ENCODE measurements around the gene FAM156B.
"Not testable (repeated sequence)": the region's sequence is repeated elsewhere in the genome, so short reads cannot be mapped to it uniquely, and the experiment has no call there.

FAM156B gene

DNA sequence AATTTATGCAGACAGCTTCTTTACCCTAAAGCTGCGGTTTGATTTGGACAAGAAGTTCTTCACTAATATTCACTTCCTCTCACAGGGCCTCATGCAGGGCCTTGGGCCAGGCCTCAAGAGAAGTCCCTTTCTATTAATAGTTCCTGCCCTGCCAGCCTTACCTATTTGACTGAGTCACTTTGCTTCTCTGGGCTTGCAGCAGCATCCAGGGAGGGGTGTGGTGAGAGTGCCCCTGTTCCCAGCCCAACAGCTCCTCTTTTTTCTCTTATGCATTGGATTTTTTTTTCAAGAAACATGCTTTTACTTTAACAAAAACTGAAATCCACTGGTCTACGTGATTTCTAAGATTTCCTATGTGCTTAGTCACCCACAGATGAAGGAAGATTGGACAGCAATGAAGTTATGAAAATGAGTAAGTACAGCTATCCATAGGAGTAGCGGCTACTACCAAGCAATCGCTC, 26.7 kb downstream of the FAM156B start:
- DNase-seq (ENCODE audit: low read depth in 2 of 2), result no peak

DNA sequence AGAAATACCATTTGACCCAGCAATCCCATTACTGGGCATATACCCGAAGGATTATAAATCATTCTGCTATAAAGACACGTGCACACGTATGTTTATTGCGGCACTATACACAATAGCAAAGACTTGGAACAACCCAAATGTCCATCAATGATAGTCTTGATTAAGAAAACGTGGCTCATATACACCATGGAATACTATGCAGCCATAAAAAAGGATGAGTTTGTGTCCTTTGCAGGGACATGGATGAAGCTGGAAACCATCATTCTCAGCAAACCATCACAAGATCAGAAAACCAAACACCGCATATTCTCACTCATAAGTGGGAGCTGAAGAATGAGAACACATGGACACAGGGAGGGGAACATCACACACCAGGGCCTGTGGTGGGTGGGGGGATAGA, 33.1 kb downstream of the FAM156B start:
- DNase-seq (ENCODE audit: low read depth in 2 of 2), result not testable (repeated sequence)

DNA sequence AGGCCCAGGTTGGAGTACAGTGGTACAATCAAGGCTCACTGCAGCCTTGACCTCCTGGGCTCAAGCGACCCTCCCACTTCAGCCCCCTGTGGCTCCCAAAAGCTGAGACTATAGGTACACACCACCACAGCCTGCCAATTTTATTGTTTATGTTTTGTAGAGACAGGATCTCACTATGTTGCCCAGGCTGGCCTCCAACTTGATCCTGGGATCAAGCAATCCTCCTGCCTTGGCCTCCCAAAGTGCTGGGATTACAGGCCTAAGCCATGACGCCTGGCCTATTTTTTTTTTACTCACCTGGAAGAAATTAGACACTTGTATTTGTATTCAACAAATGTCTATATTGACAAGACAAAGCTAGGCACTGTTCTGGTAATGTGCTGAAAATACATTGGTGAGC, 36.1 kb downstream of the FAM156B start:
- no peak for DNase-seq (ENCODE audit: low read depth in 2 of 2)

DNA sequence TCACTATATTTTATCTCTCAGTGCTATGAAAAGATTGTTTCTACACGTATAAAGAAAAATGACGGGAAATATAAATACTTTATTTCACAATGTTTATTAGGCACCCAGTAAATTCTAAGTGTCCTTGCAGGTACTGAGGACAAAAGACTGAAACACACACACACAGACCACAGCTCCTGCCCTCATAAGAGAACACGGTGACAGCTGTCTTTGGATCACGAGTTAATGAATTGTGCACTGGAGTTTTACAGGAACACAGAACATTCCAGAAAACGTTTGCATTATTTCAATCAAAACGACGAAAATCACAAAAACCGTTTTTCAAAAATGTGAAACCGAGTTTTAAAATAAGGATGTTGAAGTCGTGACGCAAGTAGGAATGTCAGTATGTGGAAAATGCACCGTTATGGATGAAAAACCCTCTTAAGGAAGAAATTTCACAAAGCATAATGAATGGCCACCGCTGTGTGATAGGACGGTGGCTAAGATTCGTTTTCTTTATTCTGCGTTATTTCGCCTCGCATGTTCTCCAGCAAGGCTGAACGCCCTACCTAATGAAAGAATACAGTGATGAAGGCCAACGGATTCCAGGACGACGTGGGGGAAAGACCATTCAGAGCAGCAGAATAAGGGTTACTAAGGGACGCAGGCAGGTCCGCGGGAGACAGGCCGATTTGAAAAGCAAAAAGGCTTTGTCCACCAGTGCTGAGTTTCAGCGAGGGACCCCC, 37.0 kb downstream of the FAM156B start:
- no peak for DNase-seq (ENCODE audit: low read depth in 2 of 2)

DNA sequence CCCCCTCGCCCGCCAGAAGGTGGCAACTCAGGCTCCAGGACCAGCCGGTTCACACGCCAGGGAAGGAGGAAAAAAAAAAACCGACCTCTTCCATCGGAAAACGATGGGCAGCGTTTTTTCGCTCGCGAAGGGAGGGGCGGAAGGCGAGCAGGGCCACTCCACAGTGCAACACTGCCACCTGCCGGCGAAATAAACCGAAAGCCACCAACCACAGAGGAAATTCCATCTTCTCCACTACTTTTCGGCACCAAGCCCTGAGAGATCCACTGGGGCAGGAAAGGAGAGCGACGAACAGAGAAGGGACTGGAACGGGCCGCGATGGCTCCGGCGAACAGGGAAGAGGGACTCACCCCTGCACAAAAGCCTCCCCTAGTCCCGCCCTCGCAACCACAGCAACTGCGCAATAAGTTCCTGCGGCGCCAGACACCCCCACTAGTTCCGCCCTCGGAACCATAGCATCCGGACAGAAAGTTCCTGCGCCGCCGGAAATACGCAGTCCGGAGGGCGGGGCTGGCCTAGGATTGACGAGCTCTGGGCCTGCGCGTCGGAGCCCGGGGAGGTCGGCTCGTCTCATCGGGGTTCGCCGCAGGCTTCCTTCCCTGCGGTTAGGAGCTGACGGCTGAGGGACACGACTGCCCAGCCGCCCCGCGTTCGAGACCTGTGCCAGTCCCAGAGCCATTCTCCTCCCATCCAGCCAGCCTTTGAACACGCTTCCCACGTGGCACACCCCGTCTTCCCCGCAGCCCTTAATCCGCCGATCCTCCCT, 37.8 kb downstream of the FAM156B start:
- DNase-seq (ENCODE audit: low read depth in 2 of 2), result peak; percentile 84 to 92

DNA sequence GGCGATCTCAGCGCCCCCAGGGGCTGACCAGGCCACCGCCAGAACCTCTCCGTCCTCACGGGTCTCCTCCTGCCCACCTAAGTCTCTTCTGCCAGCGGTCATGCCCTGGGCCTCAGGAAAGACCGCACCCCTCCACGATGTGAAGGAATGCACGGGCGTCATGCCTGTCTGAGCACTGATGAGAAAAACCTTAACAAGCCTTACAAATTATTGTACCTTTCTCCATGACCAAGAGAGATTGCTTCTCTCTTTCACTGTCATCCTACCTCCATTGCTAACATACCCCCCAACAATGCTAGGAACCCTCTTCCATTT, 38.3 kb downstream of the FAM156B start:
- not testable (repeated sequence) for DNase-seq (ENCODE audit: low read depth in 2 of 2)

DNA sequence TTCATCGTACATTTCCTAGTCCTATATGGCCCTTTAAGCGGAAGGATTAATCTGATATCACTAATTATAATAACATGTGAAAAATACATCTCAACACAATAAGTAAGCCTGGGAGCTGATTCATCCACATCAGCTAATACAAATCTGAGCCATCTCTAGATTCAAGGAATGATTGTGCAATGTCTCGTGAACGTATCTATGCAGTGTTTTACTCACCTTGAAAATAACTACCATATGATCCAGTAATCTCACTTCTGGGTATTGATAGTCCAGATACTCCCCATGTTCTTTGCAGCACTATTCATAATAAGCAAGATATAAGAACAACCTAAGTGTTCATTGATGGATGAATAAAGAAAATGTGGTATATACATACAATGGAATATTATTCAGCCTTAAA, 43.6 kb downstream of the FAM156B start:
- DNase-seq (ENCODE audit: low read depth in 2 of 2), result not testable (repeated sequence)

DNA sequence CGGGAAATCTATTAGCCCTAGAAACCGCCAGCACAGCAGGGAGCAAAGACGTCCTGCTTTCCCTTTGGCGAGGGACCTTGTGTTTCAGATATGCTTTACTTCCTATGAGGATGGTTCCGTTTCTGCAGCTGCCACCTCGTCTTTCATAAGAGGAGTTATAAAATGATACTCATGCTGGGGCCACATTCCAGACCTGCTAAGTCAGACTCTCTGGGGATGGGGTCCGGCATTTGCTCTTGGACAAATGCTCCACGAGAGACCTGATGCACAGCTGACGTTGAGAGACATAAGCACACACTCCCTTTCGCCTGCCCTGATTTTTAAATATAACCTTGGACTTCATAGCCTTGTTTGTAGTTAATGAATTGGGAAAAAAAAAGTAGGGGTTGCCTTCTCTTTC, 44.6 kb downstream of the FAM156B start:
- DNase-seq (ENCODE audit: low read depth in 2 of 2), result not testable (repeated sequence)

DNA sequence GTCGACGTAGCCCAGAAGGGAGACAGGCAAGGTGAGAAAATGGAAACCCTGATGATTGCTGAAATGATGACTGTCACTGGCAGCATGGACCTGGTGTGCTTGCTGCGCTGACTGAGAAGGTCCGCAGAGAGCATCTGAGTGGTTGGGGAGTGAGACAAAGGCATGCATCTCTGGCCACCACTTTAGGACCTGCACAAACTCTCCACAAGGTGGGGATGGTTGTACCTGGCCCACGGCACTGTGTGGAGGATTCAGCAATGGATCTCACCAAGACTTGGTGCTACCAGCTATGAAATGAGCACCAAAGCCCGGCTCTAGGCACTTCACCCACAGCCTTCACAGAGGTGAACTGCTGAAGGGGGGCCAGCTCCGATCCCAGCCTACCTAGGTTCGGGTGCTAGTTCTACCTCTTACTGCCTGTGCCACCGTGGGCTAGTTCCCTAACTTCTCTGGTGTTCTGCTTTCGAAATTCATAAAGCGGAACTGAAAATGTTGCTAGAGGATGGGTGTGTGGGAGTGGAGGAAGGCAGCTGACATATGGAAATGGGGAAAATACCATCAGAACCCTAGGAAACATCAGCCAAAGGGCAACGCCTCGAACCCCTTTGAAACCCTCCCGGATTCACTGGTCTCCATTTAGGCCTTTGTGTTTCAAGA, 48.8 kb downstream of the FAM156B start:
- DNase-seq (ENCODE audit: low read depth in 2 of 2), result not testable (repeated sequence)

DNA sequence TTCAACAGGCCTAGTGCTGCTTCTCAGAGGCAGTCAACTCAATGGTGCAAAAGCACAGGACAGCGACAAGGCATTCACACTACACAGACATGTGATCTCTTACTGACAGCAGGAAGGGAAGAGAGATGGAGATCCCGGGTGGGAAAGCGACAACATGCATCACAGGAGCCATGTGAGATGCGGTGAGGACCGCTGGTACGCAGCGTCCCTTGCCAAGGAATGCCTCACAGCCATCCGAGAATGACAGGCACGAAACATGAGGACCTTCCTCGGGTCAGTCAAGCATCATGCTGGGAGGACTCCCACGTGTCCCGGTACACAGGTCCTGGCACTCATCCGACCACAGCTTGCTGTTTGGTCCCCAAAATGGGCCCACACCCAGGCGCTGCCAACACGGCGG, 50.4 kb downstream of the FAM156B start:
- DNase-seq (ENCODE audit: low read depth in 2 of 2), result not testable (repeated sequence)

DNA sequence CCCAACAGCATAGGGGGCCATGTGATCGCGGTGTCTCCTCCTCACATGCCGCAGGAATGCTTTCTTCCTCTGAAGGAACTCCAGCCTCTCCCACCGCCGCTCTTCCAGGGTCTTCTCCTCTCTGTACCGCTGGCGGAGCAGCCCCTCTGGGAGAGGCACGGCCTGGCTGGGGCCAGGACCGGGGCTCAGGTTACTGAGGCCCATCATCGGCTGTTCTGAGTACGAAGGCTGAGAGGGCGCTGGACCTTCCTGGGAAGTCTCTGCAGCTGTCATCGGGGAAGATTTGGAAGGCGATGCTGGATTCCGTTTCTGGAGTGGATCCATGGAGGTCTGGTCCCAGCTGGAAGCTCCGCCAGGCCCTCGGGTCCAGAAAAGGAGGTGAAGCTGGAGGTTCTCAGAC, 51.1 kb downstream of the FAM156B start:
- DNase-seq (ENCODE audit: low read depth in 2 of 2), result not testable (repeated sequence)

DNA sequence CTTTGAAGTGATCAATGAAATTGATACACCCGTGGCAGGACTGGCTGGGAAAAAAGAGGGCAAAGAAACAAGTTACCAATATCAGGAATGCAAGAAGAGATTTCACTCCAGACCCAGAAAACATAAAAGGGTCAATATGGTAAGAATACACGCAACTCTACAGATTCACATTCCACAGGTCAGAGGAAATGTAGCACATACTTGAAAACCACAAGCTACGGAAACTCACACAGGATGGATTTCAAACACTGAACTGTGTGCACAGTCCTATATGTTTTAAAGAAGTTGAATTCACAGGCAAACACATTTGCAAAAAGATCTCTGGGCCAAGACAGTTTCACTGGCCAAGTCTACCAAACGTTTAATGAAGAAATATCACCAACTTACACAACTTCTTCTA, 52.2 kb downstream of the FAM156B start:
- not testable (repeated sequence) for DNase-seq (ENCODE audit: low read depth in 2 of 2)

DNA sequence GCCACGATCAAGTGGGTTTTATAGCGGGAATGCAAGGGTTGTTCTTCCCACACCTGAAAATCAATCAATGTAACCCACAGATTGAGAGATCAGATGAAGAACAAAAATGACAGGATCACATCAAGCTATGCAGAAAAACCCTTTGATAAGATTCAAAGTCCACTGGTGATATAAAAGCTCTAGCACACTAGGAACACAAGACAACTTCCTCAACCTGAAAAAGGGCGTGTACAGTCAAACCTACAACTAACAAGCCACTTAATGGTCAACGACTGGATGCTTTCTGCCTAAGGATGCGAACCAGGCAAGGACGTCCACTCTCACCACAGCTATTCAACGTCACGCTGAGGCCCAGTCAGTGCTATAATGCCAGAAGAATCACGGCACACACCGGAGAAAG, 52.8 kb downstream of the FAM156B start:
- not testable (repeated sequence) for DNase-seq (ENCODE audit: low read depth in 2 of 2)
